Mesothelial cell of epicardium (in vitro differentiated cells): ENCODE data around the gene GRIK2. TPM values are rescaled to one million over a fixed set of nuclear protein-coding genes. Genes with fewer than 3 reads are reported as not detected.
A peak's percentile ranks its signal among the peaks of the same experiment; 100 is the strongest.

ENCODE experiments used
- DNase-seq, 2 experiments: peaks; one replicate each; pipeline ENCODE4 v3.0.0; 2021; ENCODE audit warnings: low spot score in 2 of 2; ENCODE audit not compliant: unreplicated experiment in 2 of 2
- H3K27ac Mint-ChIP-seq: 2 replicates; pipeline ENCODE4 v1.8.0; 2021; ENCODE audit warnings: mixed read lengths
- H3K27me3 Mint-ChIP-seq: 2 replicates; pipeline ENCODE4 v1.8.0; 2021; ENCODE audit warnings: low read depth, mixed read lengths
- H3K36me3 Mint-ChIP-seq: 2 replicates; pipeline ENCODE4 v1.8.0; 2021; ENCODE audit warnings: mixed read lengths
- H3K4me1 Mint-ChIP-seq: 2 replicates; pipeline ENCODE4 v1.8.0; 2021; ENCODE audit warnings: mixed read lengths
- H3K4me3 Mint-ChIP-seq: 2 replicates; pipeline ENCODE4 v1.8.0; 2021; ENCODE audit warnings: mild to moderate bottlenecking, moderate library complexity, mixed read lengths
- H3K9me3 Mint-ChIP-seq: 2 replicates; pipeline ENCODE4 v1.8.0; 2021; ENCODE audit warnings: mixed read lengths
- total RNA-seq: library from RNA; stranded (reverse); gene quantifications from 3 replicates; pipeline ENCODE4 v1.2.1, GENCODE V29; 2021
- TF ChIP-seq, protein P1 (sequence below): fragments of 200-600 bp; sonication (generic); IDR thresholded peaks from one replicate; pipeline ENCODE4 v1.5.0; 2021; ENCODE audit warnings: antibody characterized with exemption; ENCODE audit not compliant: unreplicated experiment

Gene GRIK2
- total RNA-seq, 1 donor from 2014 or later = 3.2 TPM

GRCh38 chr6:101397199-101397598 is 3.7 kb downstream of the GRIK2 start:
- DNase-seq = no peak
- H3K36me3 Mint-ChIP-seq = no peaks in the 10 kb centered on the region

DNA sequence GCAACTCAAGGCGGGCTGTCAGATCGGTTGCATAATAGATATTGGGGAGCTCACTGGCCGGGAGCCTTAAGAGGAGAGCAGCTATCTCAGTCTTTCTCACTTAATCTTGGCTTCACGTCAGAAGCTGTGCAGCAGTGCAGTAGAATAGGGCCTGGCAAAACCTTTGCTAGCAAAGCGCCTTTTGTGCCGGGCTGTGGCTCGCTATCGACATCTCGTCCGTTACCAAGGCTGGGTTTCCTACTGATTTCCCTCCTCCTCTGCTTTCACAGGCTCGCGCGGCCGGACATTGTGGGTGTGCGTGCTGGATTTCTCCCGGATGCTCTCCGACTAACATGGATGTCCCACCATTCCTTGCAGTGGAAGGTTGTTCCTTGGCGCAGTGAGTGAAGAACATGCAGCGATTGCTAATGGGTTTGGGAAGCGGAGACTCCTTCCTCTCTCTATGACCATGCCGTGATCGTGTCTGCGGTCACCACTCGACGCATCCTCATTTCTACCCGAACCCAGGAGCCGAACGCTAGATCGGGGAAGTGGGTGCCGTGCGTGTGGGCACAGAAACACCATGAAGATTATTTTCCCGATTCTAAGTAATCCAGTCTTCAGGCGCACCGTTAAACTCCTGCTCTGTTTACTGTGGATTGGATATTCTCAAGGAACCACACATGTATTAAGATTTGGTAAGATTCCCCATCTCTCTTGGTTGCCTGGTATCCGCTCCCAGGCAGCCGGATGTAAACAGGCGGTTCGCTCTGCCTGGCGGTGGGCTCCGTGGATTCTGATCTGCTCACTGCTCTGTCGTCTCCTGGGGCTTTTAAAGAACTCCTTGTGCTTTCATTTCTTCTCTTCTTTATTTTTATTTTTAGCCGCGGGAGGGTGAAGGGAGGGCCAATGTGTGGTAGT is 5.5 kb downstream of the GRIK2 start:
- DNase-seq = no peak
- TF ChIP-seq, protein P1, sequence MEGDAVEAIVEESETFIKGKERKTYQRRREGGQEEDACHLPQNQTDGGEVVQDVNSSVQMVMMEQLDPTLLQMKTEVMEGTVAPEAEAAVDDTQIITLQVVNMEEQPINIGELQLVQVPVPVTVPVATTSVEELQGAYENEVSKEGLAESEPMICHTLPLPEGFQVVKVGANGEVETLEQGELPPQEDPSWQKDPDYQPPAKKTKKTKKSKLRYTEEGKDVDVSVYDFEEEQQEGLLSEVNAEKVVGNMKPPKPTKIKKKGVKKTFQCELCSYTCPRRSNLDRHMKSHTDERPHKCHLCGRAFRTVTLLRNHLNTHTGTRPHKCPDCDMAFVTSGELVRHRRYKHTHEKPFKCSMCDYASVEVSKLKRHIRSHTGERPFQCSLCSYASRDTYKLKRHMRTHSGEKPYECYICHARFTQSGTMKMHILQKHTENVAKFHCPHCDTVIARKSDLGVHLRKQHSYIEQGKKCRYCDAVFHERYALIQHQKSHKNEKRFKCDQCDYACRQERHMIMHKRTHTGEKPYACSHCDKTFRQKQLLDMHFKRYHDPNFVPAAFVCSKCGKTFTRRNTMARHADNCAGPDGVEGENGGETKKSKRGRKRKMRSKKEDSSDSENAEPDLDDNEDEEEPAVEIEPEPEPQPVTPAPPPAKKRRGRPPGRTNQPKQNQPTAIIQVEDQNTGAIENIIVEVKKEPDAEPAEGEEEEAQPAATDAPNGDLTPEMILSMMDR = no peak
- Mint-ChIP-seq H3K9me3 (no peaks in the 10 kb centered on the region), H3K4me3 (peak overlapping the region; percentile 38), H3K27ac (no peak overlapping the region), H3K4me1 (peaks cover 24% of the 10 kb centered on the region), H3K36me3 (no peaks in the 10 kb centered on the region), H3K27me3 (peaks cover 88% of the 10 kb centered on the region)

More at GRCh38 chr6:101397199-101397598, 3.7 kb downstream of the GRIK2 start:
- Mint-ChIP-seq H3K27me3 (peaks cover 87% of the 10 kb centered on the region), H3K4me1 (peaks cover 18% of the 10 kb centered on the region), H3K27ac (no peak overlapping the region), H3K4me3 (no peak overlapping the region), H3K9me3 (no peaks in the 10 kb centered on the region)
- TF ChIP-seq, protein P1 = no peak

GRCh38 chr6:101399616-101400162 is 6.2 kb downstream of the GRIK2 start:
- H3K27ac Mint-ChIP-seq = no peak overlapping the region
- H3K27me3 Mint-ChIP-seq = peaks cover 88% of the 10 kb centered on the region
- H3K36me3 Mint-ChIP-seq = no peaks in the 10 kb centered on the region
- DNase-seq = no peak
- H3K4me1 Mint-ChIP-seq = peaks cover 24% of the 10 kb centered on the region
- no peaks in the 10 kb centered on the region for H3K9me3 Mint-ChIP-seq
- peak overlapping the region; percentile 38 for H3K4me3 Mint-ChIP-seq
- TF ChIP-seq, protein P1 = no peak

DNA sequence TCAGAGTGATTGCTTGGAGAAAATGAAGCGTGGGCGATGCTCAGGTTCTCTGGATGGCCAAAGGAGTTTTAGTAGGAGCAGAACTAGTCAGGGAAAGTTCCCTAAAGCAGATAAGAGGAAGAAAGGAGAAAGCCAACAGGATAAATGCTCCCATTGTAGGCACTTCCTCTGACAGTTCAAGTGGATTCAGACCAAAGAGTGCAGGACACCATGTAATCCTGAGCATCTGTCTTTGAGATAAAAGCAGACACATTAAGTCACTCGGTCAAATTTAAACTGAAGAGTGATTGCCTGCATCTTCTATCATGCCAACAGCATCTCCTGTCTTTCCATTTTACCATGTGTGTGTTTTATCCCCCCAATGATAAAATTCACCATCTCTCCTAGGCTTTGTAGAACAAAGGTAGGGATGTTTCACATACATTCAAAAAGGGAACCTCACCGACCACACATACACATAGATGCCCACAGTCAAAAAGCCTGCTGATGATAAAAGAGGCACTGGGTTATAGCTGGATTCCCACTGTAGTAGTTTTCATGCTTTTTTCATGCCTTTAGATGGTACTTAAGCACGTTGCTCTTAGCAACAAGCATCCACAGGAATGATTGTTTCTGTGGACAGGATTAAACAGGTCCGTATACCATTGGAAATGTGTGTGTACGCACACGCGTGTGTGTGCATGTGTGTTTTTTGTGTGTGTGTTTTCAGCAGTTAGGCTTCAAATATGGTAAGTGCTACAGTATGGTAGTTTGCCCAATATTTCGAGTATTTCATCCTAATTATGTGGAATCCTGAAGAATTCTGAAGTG is 7.0 kb downstream of the GRIK2 start:
- Mint-ChIP-seq H3K9me3 (no peaks in the 10 kb centered on the region), H3K27me3 (peaks cover 88% of the 10 kb centered on the region), H3K4me3 (no peak overlapping the region), H3K27ac (no peak overlapping the region), H3K36me3 (no peaks in the 10 kb centered on the region), H3K4me1 (peaks cover 24% of the 10 kb centered on the region)
- TF ChIP-seq, protein P1 = no peak
- DNase-seq = no peak

DNA sequence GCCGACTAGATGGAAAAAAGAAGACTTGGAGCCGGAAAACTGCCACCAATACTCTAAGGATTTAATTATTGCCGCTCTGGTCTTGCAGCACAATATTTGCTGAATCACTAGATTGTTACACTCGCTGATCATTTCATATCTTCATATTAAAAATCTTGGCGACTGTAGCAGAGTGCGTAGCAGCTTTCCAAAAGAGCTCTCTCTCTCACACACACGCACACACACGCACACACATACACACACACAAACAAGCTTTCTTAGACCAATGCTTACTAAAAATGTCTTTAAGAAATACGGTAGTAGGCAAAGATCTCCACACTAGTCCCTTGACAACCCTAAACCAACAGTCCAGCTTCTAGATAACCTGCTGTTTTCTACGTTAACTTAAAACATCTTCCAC is 7.7 kb downstream of the GRIK2 start:
- H3K9me3 Mint-ChIP-seq = no peaks in the 10 kb centered on the region
- no peaks in the 10 kb centered on the region for H3K36me3 Mint-ChIP-seq
- DNase-seq = no peak
- H3K27ac Mint-ChIP-seq = no peak overlapping the region
- TF ChIP-seq, protein P1 = no peak
- H3K4me1 Mint-ChIP-seq = peaks cover 24% of the 10 kb centered on the region
- peaks cover 90% of the 10 kb centered on the region for H3K27me3 Mint-ChIP-seq
- H3K4me3 Mint-ChIP-seq = peak overlapping the region; percentile 4
